ENCODE data around the gene ZNF394. TPM values are rescaled to one million over a fixed set of nuclear protein-coding genes. Genes with fewer than 3 reads are reported as not detected.

Gene ZNF394
- total RNA-seq, 1 experiment from 2014 or later = 20.6 TPM

DNA sequence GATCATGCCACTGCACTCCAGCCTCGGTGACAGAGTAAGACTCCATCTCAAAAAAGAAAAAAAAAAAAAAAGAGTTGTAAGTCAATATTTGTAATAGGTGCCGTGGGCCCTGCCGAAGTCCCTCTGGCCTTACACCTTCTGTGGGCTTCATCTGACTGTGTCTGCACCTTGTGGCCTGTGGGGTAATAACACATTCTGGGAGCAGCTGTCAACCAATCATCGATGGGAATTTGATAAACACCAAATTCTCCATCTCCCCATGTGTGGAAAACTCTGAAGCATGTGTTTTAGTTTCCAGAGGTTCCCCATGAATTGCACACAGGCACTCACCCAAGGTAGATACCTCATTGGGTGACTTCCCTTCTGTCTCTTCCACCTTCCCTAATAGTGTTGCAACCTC is 10.8 kb downstream of the ZNF394 start:
- H3K27me3 Mint-ChIP-seq (ENCODE audit: insufficient read depth, unreplicated experiment) = no peaks in the 10 kb centered on the region
- H3K27ac Mint-ChIP-seq (ENCODE audit: low read depth, unreplicated experiment) = no peak overlapping the region
- H3K9me3 Mint-ChIP-seq (ENCODE audit: unreplicated experiment) = peaks cover 8% of the 10 kb centered on the region
- CTCF ChIA-PET = no interaction called here
- no peak for DNase-seq (ENCODE audit: unreplicated experiment)
- TF ChIP-seq, protein P1, sequence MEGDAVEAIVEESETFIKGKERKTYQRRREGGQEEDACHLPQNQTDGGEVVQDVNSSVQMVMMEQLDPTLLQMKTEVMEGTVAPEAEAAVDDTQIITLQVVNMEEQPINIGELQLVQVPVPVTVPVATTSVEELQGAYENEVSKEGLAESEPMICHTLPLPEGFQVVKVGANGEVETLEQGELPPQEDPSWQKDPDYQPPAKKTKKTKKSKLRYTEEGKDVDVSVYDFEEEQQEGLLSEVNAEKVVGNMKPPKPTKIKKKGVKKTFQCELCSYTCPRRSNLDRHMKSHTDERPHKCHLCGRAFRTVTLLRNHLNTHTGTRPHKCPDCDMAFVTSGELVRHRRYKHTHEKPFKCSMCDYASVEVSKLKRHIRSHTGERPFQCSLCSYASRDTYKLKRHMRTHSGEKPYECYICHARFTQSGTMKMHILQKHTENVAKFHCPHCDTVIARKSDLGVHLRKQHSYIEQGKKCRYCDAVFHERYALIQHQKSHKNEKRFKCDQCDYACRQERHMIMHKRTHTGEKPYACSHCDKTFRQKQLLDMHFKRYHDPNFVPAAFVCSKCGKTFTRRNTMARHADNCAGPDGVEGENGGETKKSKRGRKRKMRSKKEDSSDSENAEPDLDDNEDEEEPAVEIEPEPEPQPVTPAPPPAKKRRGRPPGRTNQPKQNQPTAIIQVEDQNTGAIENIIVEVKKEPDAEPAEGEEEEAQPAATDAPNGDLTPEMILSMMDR (IDR thresholded peaks at IDR 0.05; ENCODE audit: unreplicated experiment) = no peak
- intact Hi-C loops (cut with micrococcal nuclease) = no loop called here
- H3K4me3 Mint-ChIP-seq (ENCODE audit: unreplicated experiment) = no peak overlapping the region
- H3K4me1 Mint-ChIP-seq (ENCODE audit: insufficient read depth, unreplicated experiment) = peaks cover 6% of the 10 kb centered on the region
- no TSS peak for BruUV-seq (replicated peaks)
- POLR2A ChIA-PET = interaction anchor here (0.9 to 2.4 kb wide), 3 partner anchors 9 to 24 kb away, joined by 3 to 10 read pairs (median 4); partner anchors contain the start of genes ATP5MF and ZNF394
- peaks cover 37% of the 10 kb centered on the region for H3K36me3 Mint-ChIP-seq (ENCODE audit: insufficient read depth, unreplicated experiment)

- no TSS peak for BruUV-seq (replicated peaks)
- CTCF ChIA-PET = no interaction called here
Observed at GRCh38 chr7:99485094-99485493, 15.0 kb downstream of the ZNF394 start.

DNA sequence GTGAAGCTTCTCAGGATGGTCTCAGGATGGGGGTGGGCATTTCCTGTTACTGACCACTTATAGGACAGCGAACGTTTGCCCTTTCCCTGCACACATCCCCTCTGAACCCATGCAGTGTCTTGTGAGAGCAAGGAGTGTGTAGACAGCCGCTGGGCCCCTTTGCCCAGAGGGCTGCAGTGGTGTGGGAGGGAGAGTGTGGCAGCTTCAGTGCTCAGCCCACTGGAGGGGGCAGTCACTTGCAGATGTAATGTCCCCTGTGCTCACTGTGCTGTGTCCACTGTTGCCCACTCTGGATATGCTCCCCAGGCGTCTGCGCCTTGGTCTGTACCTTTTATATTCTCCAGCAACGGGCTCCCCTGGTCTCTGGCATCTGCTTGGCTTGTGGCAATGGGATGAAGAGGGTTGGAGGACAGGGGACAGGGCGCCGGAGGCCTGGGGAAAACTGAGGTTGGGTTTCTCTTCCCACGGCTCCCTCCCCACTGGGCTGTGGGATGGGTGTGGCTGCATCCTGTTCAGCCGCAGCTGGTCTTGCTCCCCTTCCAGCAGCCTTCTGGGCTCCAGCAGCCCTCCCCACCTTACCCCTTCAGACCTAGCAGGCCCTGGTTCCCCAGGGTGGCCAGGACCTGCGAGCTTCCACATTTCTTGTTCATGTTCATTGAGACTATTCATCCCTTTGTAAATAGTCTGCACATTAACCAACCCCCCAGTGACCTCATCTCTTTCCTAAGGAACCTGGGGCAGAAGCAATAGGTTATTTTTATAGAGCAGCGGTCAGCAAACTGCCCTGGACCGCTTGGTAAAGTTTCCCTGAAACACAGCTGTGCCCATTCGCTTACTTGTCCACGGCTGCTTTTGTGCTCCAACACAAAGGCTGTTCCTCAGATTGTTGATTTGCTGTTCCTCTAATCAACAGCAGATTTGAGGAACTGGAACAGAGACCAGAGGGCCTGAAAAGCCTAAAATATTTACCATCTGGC is 21.3 kb downstream of the ZNF394 start:
- Mint-ChIP-seq H3K36me3 (ENCODE audit: insufficient read depth, unreplicated experiment) (peaks cover 58% of the 10 kb centered on the region), H3K4me1 (ENCODE audit: insufficient read depth, unreplicated experiment) (no peaks in the 10 kb centered on the region), H3K27me3 (ENCODE audit: insufficient read depth, unreplicated experiment) (no peaks in the 10 kb centered on the region), H3K27ac (ENCODE audit: low read depth, unreplicated experiment) (no peak overlapping the region), H3K9me3 (ENCODE audit: unreplicated experiment) (no peaks in the 10 kb centered on the region), H3K4me3 (ENCODE audit: unreplicated experiment) (no peak overlapping the region)
- TF ChIP-seq, protein P1 (IDR thresholded peaks at IDR 0.05; ENCODE audit: unreplicated experiment) = no peak
- intact Hi-C loops (cut with micrococcal nuclease) = loop anchor here (10.0 kb wide), 1 partner anchor 136 kb away; the partner anchor contains the start of gene ZSCAN25
- BruUV-seq (replicated peaks) = no TSS peak
- ChIA-PET CTCF (no interaction called here), POLR2A (no interaction called here)
- no peak for DNase-seq (ENCODE audit: unreplicated experiment)

More at GRCh38 chr7:99485094-99485493, 15.0 kb downstream of the ZNF394 start:
- Mint-ChIP-seq H3K27me3 (ENCODE audit: insufficient read depth, unreplicated experiment) (no peaks in the 10 kb centered on the region), H3K9me3 (ENCODE audit: unreplicated experiment) (peaks cover 8% of the 10 kb centered on the region), H3K27ac (ENCODE audit: low read depth, unreplicated experiment) (no peak overlapping the region), H3K4me3 (ENCODE audit: unreplicated experiment) (no peak overlapping the region), H3K4me1 (ENCODE audit: insufficient read depth, unreplicated experiment) (peaks cover 6% of the 10 kb centered on the region), H3K36me3 (ENCODE audit: insufficient read depth, unreplicated experiment) (peaks cover 27% of the 10 kb centered on the region)
- intact Hi-C loops (cut with micrococcal nuclease) = no loop called here
- TF ChIP-seq, protein P1 (IDR thresholded peaks at IDR 0.05; ENCODE audit: unreplicated experiment) = no peak
- POLR2A ChIA-PET = interaction anchor here (0.9 to 3.2 kb wide), 2 partner anchors 11 to 15 kb away, joined by 4 to 18 read pairs; partner anchors contain the start of gene ZNF394
- no peak for DNase-seq (ENCODE audit: unreplicated experiment)

DNA sequence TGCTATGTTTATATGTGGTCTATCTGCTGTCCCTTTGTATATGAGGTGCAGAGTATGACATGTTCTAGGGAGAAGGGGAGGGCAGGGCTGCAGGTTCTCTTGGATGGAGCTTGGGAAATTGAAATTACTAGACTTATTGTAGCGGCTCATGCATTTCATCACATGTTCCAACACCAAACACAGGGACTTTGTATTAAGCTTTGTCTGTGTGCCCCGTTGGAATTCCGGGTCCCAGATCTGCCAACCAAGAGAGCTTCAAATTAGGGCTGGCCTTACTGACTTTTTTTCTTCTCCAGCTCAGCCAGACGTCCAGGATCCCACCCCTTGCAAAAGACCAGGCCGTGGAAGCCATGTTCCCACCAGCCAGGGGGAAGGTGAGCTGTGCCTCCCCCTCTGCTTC is 24.0 kb downstream of the ZNF394 start:
- Mint-ChIP-seq H3K4me1 (ENCODE audit: insufficient read depth, unreplicated experiment) (no peaks in the 10 kb centered on the region), H3K4me3 (ENCODE audit: unreplicated experiment) (no peak overlapping the region), H3K27ac (ENCODE audit: low read depth, unreplicated experiment) (no peak overlapping the region), H3K27me3 (ENCODE audit: insufficient read depth, unreplicated experiment) (no peaks in the 10 kb centered on the region), H3K9me3 (ENCODE audit: unreplicated experiment) (no peaks in the 10 kb centered on the region), H3K36me3 (ENCODE audit: insufficient read depth, unreplicated experiment) (peaks cover 46% of the 10 kb centered on the region)
- ChIA-PET CTCF (interaction anchor here (1.5 kb wide), 1 partner anchor 11 kb away, joined by 3 read pairs; no protein-coding TSS in a partner anchor), POLR2A (interaction anchor here (0.8 kb wide), 1 partner anchor 24 kb away, joined by 4 read pairs; the partner anchor contains the start of gene ZNF394)
- no peak for DNase-seq (ENCODE audit: unreplicated experiment)
- no TSS peak for BruUV-seq (replicated peaks)
- TF ChIP-seq, protein P1 (IDR thresholded peaks at IDR 0.05; ENCODE audit: unreplicated experiment) = no peak
- intact Hi-C loops (cut with micrococcal nuclease) = loop anchor here (10.0 kb wide), 1 partner anchor 139 kb away; the partner anchor contains the start of gene ZSCAN25

Measured in MCF 10A (cell line).